ENCODE results near the gene AMN.

AMN gene

GRCh38 chr14:102943979-102944378 is 21.5 kb downstream of the AMN start:
- DNase-seq (ENCODE audit: low spot score) (no peak), FAIRE-seq (no peak)

- no peak for FAIRE-seq
- no peak for DNase-seq (ENCODE audit: low spot score)
Observed at GRCh38 chr14:102944448-102945330, 22.2 kb downstream of the AMN start.

GRCh38 chr14:102945346-102946130 is 23.1 kb downstream of the AMN start:
- FAIRE-seq (no peak), DNase-seq (ENCODE audit: low spot score) (no peak)

- FAIRE-seq = no peak
- no peak for DNase-seq (ENCODE audit: low spot score)
Observed at GRCh38 chr14:102947321-102948103, 25.0 kb downstream of the AMN start.

GRCh38 chr14:102948698-102949061 is 26.2 kb downstream of the AMN start:
- FAIRE-seq (no peak), DNase-seq (ENCODE audit: low spot score) (no peak)

- DNase-seq (ENCODE audit: low spot score) (no peak), FAIRE-seq (no peak)
Observed at GRCh38 chr14:102949062-102949800, 26.8 kb downstream of the AMN start.

GRCh38 chr14:102949801-102950451 is 27.5 kb downstream of the AMN start:
- no peak for DNase-seq (ENCODE audit: low spot score)
- FAIRE-seq = no peak

GRCh38 chr14:102951034-102951433 is 28.6 kb downstream of the AMN start:
- DNase-seq (ENCODE audit: low spot score) (no peak), FAIRE-seq (no peak)

GRCh38 chr14:102951799-102952198 is 29.3 kb downstream of the AMN start:
- DNase-seq (ENCODE audit: low spot score) (no peak), FAIRE-seq (no peak)

GRCh38 chr14:102952276-102952675 is 29.8 kb downstream of the AMN start:
- DNase-seq (ENCODE audit: low spot score) (no peak), FAIRE-seq (no peak)

- FAIRE-seq = no peak
- DNase-seq (ENCODE audit: low spot score) = no peak
Observed at GRCh38 chr14:102953100-102953499, 30.6 kb downstream of the AMN start.

- FAIRE-seq (no peak), DNase-seq (ENCODE audit: low spot score) (no peak)
Observed at GRCh38 chr14:102954081-102954789, 31.8 kb downstream of the AMN start.

GRCh38 chr14:102955636-102956408 is 33.4 kb downstream of the AMN start:
- FAIRE-seq (no peak), DNase-seq (ENCODE audit: low spot score) (no peak)

GRCh38 chr14:102957222-102957621 is 34.8 kb downstream of the AMN start:
- FAIRE-seq (no peak), DNase-seq (ENCODE audit: low spot score) (no peak)

- DNase-seq (ENCODE audit: low spot score) = no peak
- FAIRE-seq = no peak
Observed at GRCh38 chr14:102958461-102958860, 36.0 kb downstream of the AMN start.

- no peak for DNase-seq (ENCODE audit: low spot score)
Observed at GRCh38 chr14:102962111-102962627, 39.7 kb downstream of the AMN start.

GRCh38 chr14:102964152-102964730 is 41.8 kb downstream of the AMN start:
- FAIRE-seq = no peak
- DNase-seq (ENCODE audit: low spot score) = no peak

More at GRCh38 chr14:102962111-102962627, 39.7 kb downstream of the AMN start:
- no peak for FAIRE-seq

GRCh38 chr14:102965282-102965681 is 42.8 kb downstream of the AMN start:
- FAIRE-seq = no peak
- no peak for DNase-seq (ENCODE audit: low spot score)

Data from urothelium cell line (cell line).